ENCODE data around the gene RPS16. TPM values are rescaled to one million over a fixed set of nuclear protein-coding genes. Genes with fewer than 3 reads are reported as not detected.

RPS16 gene
- total and polyA plus RNA-seq, 9 of the 15 experiments (the other 6 are each of a cell fraction or from before 2014, with no cell fraction given): 82.6 to 3,671 (median 2,204) TPM

GRCh38 chr19:39410017-39410830 is 25.5 kb downstream of the RPS16 start (continued):
- TF ChIP-seq ZNF561 (CRISPR knock-in tag; conservative IDR thresholded peaks at IDR 0.05) (no peak), ETV6 (IDR thresholded peaks at IDR 0.05; ENCODE audit: borderline replicate concordance in 1 of 2, low read depth in 2 of 2, low read length in 1 of 2) (peak in 1 of 2 experiments; percentile 54; a peak in 1 of 4 replicates), ETV6 (CRISPR knock-in tag; IDR thresholded peaks at IDR 0.05; ENCODE audit: borderline replicate concordance) (no peak), GATAD2A (IDR thresholded peaks at IDR 0.05) (peak; percentile 95; the same call in 1 of the 2 replicates), GATAD2B (IDR thresholded peaks at IDR 0.05; ENCODE audit: borderline replicate concordance) (no peak), ETS1 (conservative IDR thresholded peaks at IDR 0.05; ENCODE audit: control insufficient read depth, low read depth, low read length) (peak; percentile 73), HNRNPH1 (optimal IDR thresholded peaks at IDR 0.05; ENCODE audit: low read depth, low read length) (no peak), MCM5 (IDR thresholded peaks at IDR 0.05; ENCODE audit: low read depth) (no peak), DIDO1 (tag; IDR thresholded peaks at IDR 0.05; ENCODE audit: low read depth) (no peak), MAFK (IDR thresholded peaks at IDR 0.05; ENCODE audit: low read length) (no peak), ZNF766 (CRISPR knock-in tag; conservative IDR thresholded peaks at IDR 0.05) (no peak), ZNF717 (CRISPR knock-in tag; IDR thresholded peaks at IDR 0.05) (no peak), THAP12 (CRISPR knock-in tag; IDR thresholded peaks at IDR 0.05) (no peak), TOE1 (IDR thresholded peaks at IDR 0.05; ENCODE audit: borderline replicate concordance) (peak; percentile 64; the same call in 1 of the 2 replicates), TOE1 (CRISPR knock-in tag; IDR thresholded peaks at IDR 0.05; ENCODE audit: borderline replicate concordance, low read depth) (no peak), ZNF253 (CRISPR knock-in tag; conservative IDR thresholded peaks at IDR 0.05) (no peak), SMARCA4 (IDR thresholded peaks at IDR 0.05) (peak; percentile 82), TSHZ1 (CRISPR knock-in tag; IDR thresholded peaks at IDR 0.05) (no peak), ZNF274 (IDR thresholded peaks at IDR 0.05; ENCODE audit: borderline replicate concordance, low read depth, low read length) (no peak), CTBP1 (IDR thresholded peaks at IDR 0.05; ENCODE audit: borderline replicate concordance) (peak; percentile 26; the same call in 1 of the 2 replicates), ZZZ3 (IDR thresholded peaks at IDR 0.05) (no peak), ZNF551 (CRISPR knock-in tag; IDR thresholded peaks at IDR 0.05) (no peak), PHF21A (IDR thresholded peaks at IDR 0.05; ENCODE audit: borderline replicate concordance, low read depth) (peak; percentile 46; the same call in 1 of the 2 replicates)

Measured in K562 (cell line).